Measurements from ENCODE around the gene POP5.
A peak's percentile ranks its signal among the peaks of the same experiment; 100 is the strongest.
"Not testable (repeated sequence)": the region's sequence is repeated elsewhere in the genome, so short reads cannot be mapped to it uniquely, and the experiment has no call there.

Gene POP5

GRCh38 chr12:120580787-120581723, at the start of gene POP5:
POP5 (minus strand) TSS chr12:120581402; CDS start chr12:120581362, 40 bp downstream.
- DNase-seq = peak; percentile 74 to 86 (median 83)

GRCh38 chr12:120630104-120630892, 49.1 kb upstream of the POP5 start:
- no peak for DNase-seq

GRCh38 chr12:120628919-120629318, 47.7 kb upstream of the POP5 start:
- no peak for DNase-seq

- DNase-seq = no peak
These were observed 44.6 kb upstream of the POP5 start for GRCh38 chr12:120625557-120626419.

- no peak for DNase-seq
These were observed 39.4 kb upstream of the POP5 start for GRCh38 chr12:120620624-120621023.

- DNase-seq = no peak
These were observed 37.9 kb upstream of the POP5 start for GRCh38 chr12:120618954-120619615.

- not testable (repeated sequence) for DNase-seq
These were observed 36.6 kb upstream of the POP5 start for GRCh38 chr12:120617767-120618166.

GRCh38 chr12:120617193-120617592, 36.0 kb upstream of the POP5 start:
- DNase-seq = not testable (repeated sequence)

GRCh38 chr12:120614848-120615247, 33.6 kb upstream of the POP5 start:
- no peak for DNase-seq

- not testable (repeated sequence) for DNase-seq
These were observed 30.3 kb upstream of the POP5 start for GRCh38 chr12:120611534-120611933.

GRCh38 chr12:120610560-120610959, 29.4 kb upstream of the POP5 start:
- DNase-seq = no peak

GRCh38 chr12:120602416-120602815, 21.2 kb upstream of the POP5 start:
- not testable (repeated sequence) for DNase-seq

GRCh38 chr12:120599672-120600552, 18.7 kb upstream of the POP5 start:
- no peak for DNase-seq

- no peak for DNase-seq
These were observed 17.7 kb upstream of the POP5 start for GRCh38 chr12:120598674-120599463.

- DNase-seq = no peak
These were observed 16.7 kb upstream of the POP5 start for GRCh38 chr12:120597861-120598260.

GRCh38 chr12:120596901-120597300, 15.7 kb upstream of the POP5 start:
- no peak for DNase-seq

GRCh38 chr12:120592121-120593049, 11.2 kb upstream of the POP5 start:
- DNase-seq = no peak

GRCh38 chr12:120590741-120591407, 9.7 kb upstream of the POP5 start:
- DNase-seq = no peak
